Ascending aorta (tissue), 2 donors: Measurements from ENCODE around the gene CMIP. TPM values are rescaled to one million over a fixed set of nuclear protein-coding genes. Genes with fewer than 3 reads are reported as not detected.

ENCODE experiments used
- DNase-seq, 2 donors: peaks; one replicate each; pipeline ENCODE4 v3.0.0-alpha.2; 2019; ENCODE audit warnings: low spot score in 2 of 2
- H3K27ac ChIP-seq, 2 donors: fragments of 200-600 bp; sonication (generic); one replicate each; pipeline ENCODE4 v1.5.1; 2016 to 2017; ENCODE audit warnings: mild to moderate bottlenecking in 1 of 2
- H3K27me3 ChIP-seq: fragments of 200-600 bp; sonication (generic); one replicate; pipeline ENCODE4 v1.5.1; 2017
- H3K36me3 ChIP-seq, 2 donors: fragments of 200-600 bp; sonication (generic); one replicate each; pipeline ENCODE4 v1.5.1; 2016
- H3K4me1 ChIP-seq, 2 donors: fragments of 200-600 bp; sonication (generic); one replicate each; pipeline ENCODE4 v1.5.1; 2016 to 2017; ENCODE audit warnings: mild to moderate bottlenecking in 1 of 2
- H3K4me3 ChIP-seq, 2 donors: fragments of 200-600 bp; sonication (generic); one replicate each; pipeline ENCODE4 v1.5.1; 2016 to 2017; ENCODE audit warnings: mild to moderate bottlenecking in 1 of 2
- H3K9me3 ChIP-seq, 2 donors: fragments of 200-600 bp; sonication (generic); one replicate each; pipeline ENCODE4 v1.5.1; 2016
- intact Hi-C: fragments of 100-400 bp; cut with DNase I; formaldehyde crosslinking; loops from one replicate; pipeline ENCODE4 v1.15.1; 2023
- total RNA-seq: library from RNA; depleted of rRNA; stranded (reverse); fragments of >200 nt; gene quantifications from one replicate; pipeline ENCODE4 v1.1.0, GENCODE V29; 2016
- TF ChIP-seq, protein P1 (sequence below), 3 experiments: fragments of 200-600 bp in 2 of 3; fragments of 450-650 bp in 1 of 3; sonication (generic) in 2 of 3; IDR thresholded peaks; one replicate each; pipeline ENCODE4 v1.5.1; 2016 to 2019; ENCODE audit warnings: antibody characterized with exemption in 3 of 3, mild to moderate bottlenecking in 1 of 3, moderate library complexity in 1 of 3

CMIP gene
- total RNA-seq, 1 donor from 2014 or later = 110 TPM

DNA sequence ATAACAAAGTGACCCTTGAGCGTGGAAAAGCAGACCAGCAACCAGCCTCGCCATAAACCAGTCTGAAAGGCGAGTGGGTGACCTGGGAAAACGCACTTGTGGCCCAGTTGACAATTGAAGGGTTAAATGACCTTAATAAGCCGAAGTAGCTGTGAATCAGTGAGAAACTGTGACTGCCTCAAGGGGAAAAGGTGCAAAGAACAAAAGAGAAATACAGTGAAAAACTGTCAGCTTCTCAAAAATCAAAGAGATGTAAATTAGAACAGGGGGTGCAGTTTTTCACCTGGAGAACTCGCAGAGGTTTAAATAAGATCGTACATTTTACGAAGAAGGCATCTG lies 124.1 kb downstream of the CMIP start:
- no peaks in the 10 kb centered on the region for H3K36me3 ChIP-seq
- TF ChIP-seq, protein P1, sequence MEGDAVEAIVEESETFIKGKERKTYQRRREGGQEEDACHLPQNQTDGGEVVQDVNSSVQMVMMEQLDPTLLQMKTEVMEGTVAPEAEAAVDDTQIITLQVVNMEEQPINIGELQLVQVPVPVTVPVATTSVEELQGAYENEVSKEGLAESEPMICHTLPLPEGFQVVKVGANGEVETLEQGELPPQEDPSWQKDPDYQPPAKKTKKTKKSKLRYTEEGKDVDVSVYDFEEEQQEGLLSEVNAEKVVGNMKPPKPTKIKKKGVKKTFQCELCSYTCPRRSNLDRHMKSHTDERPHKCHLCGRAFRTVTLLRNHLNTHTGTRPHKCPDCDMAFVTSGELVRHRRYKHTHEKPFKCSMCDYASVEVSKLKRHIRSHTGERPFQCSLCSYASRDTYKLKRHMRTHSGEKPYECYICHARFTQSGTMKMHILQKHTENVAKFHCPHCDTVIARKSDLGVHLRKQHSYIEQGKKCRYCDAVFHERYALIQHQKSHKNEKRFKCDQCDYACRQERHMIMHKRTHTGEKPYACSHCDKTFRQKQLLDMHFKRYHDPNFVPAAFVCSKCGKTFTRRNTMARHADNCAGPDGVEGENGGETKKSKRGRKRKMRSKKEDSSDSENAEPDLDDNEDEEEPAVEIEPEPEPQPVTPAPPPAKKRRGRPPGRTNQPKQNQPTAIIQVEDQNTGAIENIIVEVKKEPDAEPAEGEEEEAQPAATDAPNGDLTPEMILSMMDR (IDR thresholded peaks at IDR 0.05) = no peak
- no peaks in the 10 kb centered on the region for H3K9me3 ChIP-seq
- no peaks in the 10 kb centered on the region for H3K27me3 ChIP-seq
- no peak for DNase-seq
- no peak overlapping the region for H3K27ac ChIP-seq
- no peak overlapping the region for H3K4me3 ChIP-seq
- H3K4me1 ChIP-seq = peaks cover 0 to 5% of the 10 kb centered on the region in 2 donors
- intact Hi-C loops = no loop called here

DNA sequence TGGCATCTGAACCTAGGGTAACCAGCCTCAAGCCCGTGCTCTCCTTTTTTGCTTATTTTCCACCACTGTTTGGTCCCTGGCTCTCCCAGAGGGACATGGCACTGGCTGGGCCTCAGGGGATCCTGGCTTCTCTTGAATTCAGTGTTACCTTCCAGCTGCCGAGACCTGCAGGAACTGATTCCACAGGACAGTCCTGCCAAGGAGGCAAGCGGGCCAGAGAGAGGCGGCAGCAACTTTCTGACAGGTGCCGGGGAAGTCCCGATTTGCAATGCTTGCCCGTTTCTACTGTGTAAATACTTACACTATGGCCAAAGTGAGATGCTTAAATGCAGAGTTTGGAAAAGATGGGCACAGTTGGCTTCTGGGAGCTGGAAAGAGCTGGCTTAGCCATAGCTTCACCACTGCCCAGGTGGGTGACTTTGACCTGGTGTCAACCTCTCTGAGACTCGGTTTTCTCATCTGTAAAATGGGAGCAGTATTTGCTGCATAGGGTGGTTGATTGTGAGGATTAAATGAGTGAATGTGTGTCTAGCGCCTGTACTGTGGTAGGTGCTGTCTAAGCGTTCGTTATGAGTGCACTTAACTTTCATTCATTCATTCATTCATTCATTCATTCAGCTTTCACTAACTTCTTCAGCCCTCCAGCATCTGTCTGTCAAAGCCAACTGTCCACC lies 124.9 kb downstream of the CMIP start:
- TF ChIP-seq, protein P1 (IDR thresholded peaks at IDR 0.05) = no peak
- no peak overlapping the region for H3K27ac ChIP-seq
- no peaks in the 10 kb centered on the region for H3K27me3 ChIP-seq
- peaks cover 4 to 5% of the 10 kb centered on the region in 2 donors for H3K4me1 ChIP-seq
- H3K36me3 ChIP-seq = no peaks in the 10 kb centered on the region
- no peaks in the 10 kb centered on the region for H3K9me3 ChIP-seq
- DNase-seq = no peak
- H3K4me3 ChIP-seq = no peak overlapping the region
- intact Hi-C loops = no loop called here

DNA sequence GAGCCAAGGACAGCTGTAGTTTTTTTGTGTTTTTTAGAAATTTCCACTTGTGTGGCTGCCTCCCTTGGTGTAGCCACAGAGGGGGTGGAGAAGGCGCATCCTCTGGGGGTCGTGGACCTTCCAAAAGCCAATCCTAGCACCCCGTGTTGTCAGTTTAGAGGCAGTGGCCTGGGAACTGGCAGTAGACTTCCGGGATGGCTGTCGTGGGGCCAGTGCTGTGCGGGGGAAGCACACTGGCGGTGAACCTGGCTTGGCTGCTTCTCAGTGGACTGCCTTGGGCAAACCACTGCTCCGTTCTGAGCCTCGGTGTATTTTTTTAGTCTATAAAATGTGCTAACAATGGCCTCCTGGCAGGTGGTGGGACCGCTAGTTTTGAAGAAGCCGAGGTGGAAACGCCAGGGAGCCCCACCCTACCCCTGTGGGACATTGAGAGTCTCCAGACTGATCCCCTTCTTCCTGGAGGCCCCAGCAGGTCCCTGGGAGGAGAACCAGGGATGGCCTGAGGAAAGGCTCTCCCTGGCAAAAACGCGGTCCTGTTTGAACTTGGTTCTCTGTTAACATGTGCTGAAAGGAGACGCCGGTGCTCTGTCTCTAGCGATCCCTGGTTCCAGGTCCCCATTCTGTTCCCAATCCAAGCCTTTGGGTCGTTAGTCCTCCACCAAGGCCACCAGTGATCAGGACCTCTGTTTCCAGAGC lies 125.7 kb downstream of the CMIP start:
- Histone ChIP-seq H3K36me3 (no peaks in the 10 kb centered on the region), H3K4me1 (peaks cover 4 to 5% of the 10 kb centered on the region in 2 donors), H3K27me3 (no peaks in the 10 kb centered on the region), H3K4me3 (no peak overlapping the region), H3K27ac (no peak overlapping the region), H3K9me3 (no peaks in the 10 kb centered on the region)
- intact Hi-C loops = no loop called here
- DNase-seq = no peak
- TF ChIP-seq, protein P1 (IDR thresholded peaks at IDR 0.05) = no peak

DNA sequence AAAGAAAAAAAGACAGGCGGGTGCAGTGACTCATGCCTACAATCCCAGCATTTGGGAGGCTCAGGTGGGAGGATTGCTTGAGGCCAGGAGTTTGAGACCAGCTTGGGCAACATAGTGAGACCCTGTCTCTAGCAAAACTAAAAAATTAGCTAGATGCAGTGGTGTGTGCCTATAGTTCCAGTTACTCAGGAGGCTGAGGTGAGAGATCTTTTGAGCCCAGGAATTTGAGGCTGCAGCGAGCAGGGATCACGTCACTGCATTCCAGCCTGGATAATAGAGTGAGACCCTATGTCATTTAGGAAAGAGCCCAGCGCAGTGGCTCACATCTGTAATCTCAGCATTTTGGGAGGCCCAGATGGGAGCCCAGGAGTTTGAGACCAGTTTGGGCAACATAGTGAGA lies 126.6 kb downstream of the CMIP start:
- H3K9me3 ChIP-seq = no peaks in the 10 kb centered on the region
- H3K27me3 ChIP-seq = no peaks in the 10 kb centered on the region
- peaks cover 4 to 5% of the 10 kb centered on the region in 2 donors for H3K4me1 ChIP-seq
- no peak for DNase-seq
- H3K4me3 ChIP-seq = no peak overlapping the region
- H3K27ac ChIP-seq = no peak overlapping the region
- intact Hi-C loops = no loop called here
- TF ChIP-seq, protein P1 (IDR thresholded peaks at IDR 0.05) = no peak
- H3K36me3 ChIP-seq = no peaks in the 10 kb centered on the region

DNA sequence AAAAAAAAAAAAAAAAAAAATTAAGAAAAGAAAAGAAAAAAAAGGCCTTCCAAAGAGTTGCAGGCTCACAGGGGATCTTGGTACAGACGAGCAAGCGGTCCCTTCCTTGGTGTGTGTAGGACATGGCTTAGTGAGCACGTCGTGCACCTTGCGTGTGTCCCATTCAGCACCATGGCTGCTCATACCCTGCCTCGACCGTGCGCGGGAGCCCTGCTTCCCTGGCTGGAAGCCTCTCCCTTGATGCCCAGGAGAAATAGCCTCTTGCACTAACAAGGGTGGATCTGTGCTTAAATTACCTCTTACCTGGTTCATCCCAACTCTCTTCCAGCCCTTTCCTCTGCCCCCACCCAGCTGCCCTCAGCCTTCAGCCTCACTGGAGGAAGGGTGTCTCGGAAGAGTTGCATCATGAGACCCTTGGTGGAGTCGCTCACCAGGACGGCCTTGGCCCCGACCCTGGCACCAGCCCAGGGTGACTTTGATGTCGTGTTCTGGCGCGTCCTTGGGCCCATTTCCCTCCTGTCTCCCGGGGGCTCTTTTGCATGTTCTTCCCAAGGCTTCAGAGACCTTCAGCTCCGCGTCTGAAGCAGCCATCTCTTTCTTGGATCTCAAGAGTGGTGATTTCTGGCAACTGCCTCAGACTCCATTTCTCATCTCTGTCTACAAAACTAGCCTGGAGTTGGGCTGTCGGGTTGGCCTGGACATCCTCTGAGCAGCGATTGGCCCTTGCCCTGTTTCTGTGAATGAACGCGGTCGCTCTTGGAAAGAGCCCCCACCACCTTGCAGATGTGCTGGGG lies 127.2 kb downstream of the CMIP start:
- no peaks in the 10 kb centered on the region for H3K9me3 ChIP-seq
- intact Hi-C loops = no loop called here
- H3K27ac ChIP-seq = no peak overlapping the region
- peaks cover 4 to 5% of the 10 kb centered on the region in 2 donors for H3K4me1 ChIP-seq
- H3K36me3 ChIP-seq = no peaks in the 10 kb centered on the region
- no peak overlapping the region for H3K4me3 ChIP-seq
- no peak for DNase-seq
- H3K27me3 ChIP-seq = no peaks in the 10 kb centered on the region
- TF ChIP-seq, protein P1 (IDR thresholded peaks at IDR 0.05) = no peak
